Testis (tissue), 3 donors: ENCODE measurements around the gene ENPP6. TPM values are rescaled to one million over a fixed set of nuclear protein-coding genes. Genes with fewer than 3 reads are reported as not detected.

ENCODE experiments used
- DNase-seq: peaks from one replicate; pipeline ENCODE4 v3.0.0-alpha.2; 2019
- H3K27ac ChIP-seq, 2 donors: fragments of 200-600 bp; sonication (generic); one replicate each; pipeline ENCODE4 v1.5.1; 2019
- H3K27me3 ChIP-seq: fragments of 200-600 bp; sonication (generic); one replicate; pipeline ENCODE4 v1.5.1; 2019
- H3K36me3 ChIP-seq: fragments of 200-600 bp; sonication (generic); one replicate; pipeline ENCODE4 v1.5.1; 2017; ENCODE audit warnings: low read depth; ENCODE audit errors: missing control alignments
- H3K4me1 ChIP-seq: fragments of 200-600 bp; sonication (generic); one replicate; pipeline ENCODE4 v1.5.1; 2019
- H3K4me3 ChIP-seq, 2 donors: fragments of 200-600 bp; sonication (generic); one replicate each; pipeline ENCODE4 v1.5.1; 2017 to 2019
- H3K9me3 ChIP-seq: fragments of 200-600 bp; sonication (generic); one replicate; pipeline ENCODE4 v1.5.1; 2017
- POLR2A ChIP-seq: fragments of 450-650 bp; IDR thresholded peaks from one replicate; pipeline ENCODE4 v1.6.1; 2017; ENCODE audit warnings: antibody characterized with exemption, mild to moderate bottlenecking, moderate library complexity
- WGBS, 2 donors: methylation state at CpG; one replicate each; pipeline ENCODE4 v1.1.5; 2018; 5-methylcytosine and 5-hydroxymethylcytosine counted together
- intact Hi-C: fragments of 100-400 bp; cut with DNase I; formaldehyde crosslinking; loops from one replicate; pipeline ENCODE4 v1.15.1; 2023; ENCODE audit warnings: low total_unique reads
- polyA plus RNA-seq: library from polyadenylated mRNA; stranded (reverse); fragments of 350-450 nt; fragmentation: Illumina TruSeq; extraction: RNeasy Lipid Tissue Mini Kit (QIAGEN cat#74804); gene quantifications from one replicate; pipeline ENCODE4 v1.2.3, GENCODE V29; 2014; ENCODE audit warnings: low read depth, low replicate concordance; ENCODE audit not compliant: insufficient read depth
- total RNA-seq, 2 donors: library from RNA; depleted of rRNA; stranded (reverse); fragments of >200 nt; gene quantifications; one replicate each; pipeline ENCODE4 v1.2.3, GENCODE V29; 2016
- TF ChIP-seq, protein P1 (sequence below), 3 experiments: fragments of 450-650 bp in 2 of 3; fragments of 200-600 bp in 1 of 3; sonication (generic) in 1 of 3; IDR thresholded peaks; one replicate each; pipeline ENCODE4 v1.5.1; 2016 to 2019; ENCODE audit warnings: antibody characterized with exemption in 3 of 3, mild to moderate bottlenecking in 2 of 3, moderate library complexity in 1 of 3

Gene ENPP6
- total and polyA plus RNA-seq, 3 donors from 2014 or later, result 2.0 to 4.9 (median 3.5) TPM

DNA sequence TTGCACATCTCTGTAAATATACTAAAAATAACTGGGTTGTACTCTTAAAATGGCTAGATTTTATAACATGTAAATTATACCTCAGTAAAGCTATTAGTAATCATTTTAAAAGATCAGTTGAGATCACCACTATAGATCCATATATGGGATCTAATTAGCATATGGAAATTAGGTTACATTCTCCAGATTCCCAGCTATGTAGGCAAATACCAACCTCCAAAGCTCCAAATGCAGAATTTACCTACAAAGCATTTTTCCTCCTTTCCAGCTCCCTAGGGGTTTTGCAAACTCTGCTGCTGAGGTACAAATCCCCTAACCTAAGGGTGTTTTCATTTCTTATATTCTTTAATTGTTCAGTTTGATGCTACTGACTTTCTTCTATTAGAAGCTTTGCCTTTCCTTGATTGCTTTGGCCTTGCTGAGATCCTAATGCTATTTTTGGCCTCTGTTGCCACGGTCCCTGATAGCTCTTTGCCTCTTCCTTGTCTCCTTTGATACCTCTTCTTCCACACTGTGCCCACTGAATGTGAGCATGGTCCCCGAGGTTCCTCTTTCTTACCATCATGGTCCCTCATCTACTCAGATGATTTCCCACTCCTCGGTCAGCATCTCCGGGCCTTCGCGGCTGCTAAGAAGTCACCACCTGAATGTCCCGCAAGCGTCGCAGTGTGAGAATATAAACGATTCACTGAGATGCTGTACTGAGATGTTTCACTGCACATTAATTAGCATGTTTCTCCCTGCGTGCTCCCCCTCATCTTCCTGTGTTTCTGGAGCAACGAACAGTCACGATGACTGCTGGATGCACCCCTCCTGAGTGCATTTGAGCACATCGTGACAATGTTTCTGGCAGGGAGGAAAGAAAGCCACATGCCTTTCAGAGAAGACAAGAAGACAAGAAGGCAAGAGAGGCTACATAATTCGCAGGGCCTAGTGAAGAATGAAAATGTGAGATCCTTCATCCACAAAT lies 23.8 kb downstream of the ENPP6 start:
- intact Hi-C loops, result no loop called here
- Histone ChIP-seq H3K36me3 (no peaks in the 10 kb centered on the region), H3K27me3 (no peaks in the 10 kb centered on the region), H3K4me1 (no peaks in the 10 kb centered on the region), H3K27ac (no peak overlapping the region), H3K4me3 (no peak overlapping the region), H3K9me3 (no peaks in the 10 kb centered on the region)
- WGBS, 2 donors, result 75 to 85% methylated on average over 15 of the region's 15 CpGs
- TF ChIP-seq POLR2A, result no peak
- TF ChIP-seq, protein P1, sequence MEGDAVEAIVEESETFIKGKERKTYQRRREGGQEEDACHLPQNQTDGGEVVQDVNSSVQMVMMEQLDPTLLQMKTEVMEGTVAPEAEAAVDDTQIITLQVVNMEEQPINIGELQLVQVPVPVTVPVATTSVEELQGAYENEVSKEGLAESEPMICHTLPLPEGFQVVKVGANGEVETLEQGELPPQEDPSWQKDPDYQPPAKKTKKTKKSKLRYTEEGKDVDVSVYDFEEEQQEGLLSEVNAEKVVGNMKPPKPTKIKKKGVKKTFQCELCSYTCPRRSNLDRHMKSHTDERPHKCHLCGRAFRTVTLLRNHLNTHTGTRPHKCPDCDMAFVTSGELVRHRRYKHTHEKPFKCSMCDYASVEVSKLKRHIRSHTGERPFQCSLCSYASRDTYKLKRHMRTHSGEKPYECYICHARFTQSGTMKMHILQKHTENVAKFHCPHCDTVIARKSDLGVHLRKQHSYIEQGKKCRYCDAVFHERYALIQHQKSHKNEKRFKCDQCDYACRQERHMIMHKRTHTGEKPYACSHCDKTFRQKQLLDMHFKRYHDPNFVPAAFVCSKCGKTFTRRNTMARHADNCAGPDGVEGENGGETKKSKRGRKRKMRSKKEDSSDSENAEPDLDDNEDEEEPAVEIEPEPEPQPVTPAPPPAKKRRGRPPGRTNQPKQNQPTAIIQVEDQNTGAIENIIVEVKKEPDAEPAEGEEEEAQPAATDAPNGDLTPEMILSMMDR (IDR thresholded peaks at IDR 0.05), result no peak
- no peak for DNase-seq

DNA sequence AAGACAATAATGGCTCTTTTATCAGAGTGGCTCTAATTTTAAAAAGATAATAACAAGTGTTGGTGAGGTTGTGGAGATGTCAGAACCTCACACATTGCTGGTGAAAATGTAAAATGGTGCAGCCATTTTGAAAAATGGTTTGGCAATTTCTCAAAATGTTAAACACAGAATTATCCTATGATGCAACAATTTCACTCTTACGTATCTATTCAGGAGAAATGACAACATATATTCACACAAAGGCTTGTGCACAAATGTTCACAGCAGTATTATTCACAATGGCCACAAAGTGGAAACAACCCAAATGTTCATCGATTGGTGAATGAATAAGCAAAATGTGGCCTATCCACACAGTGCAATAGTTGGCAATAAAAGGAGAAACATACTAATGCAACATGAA lies 24.7 kb downstream of the ENPP6 start:
- H3K27me3 ChIP-seq, result no peaks in the 10 kb centered on the region
- H3K27ac ChIP-seq, result no peak overlapping the region
- no peak overlapping the region for H3K4me3 ChIP-seq
- no peak for TF ChIP-seq POLR2A
- TF ChIP-seq, protein P1 (IDR thresholded peaks at IDR 0.05), result no peak
- no peaks in the 10 kb centered on the region for H3K36me3 ChIP-seq
- intact Hi-C loops, result no loop called here
- H3K9me3 ChIP-seq, result no peaks in the 10 kb centered on the region
- DNase-seq, result no peak
- WGBS, 2 donors, result 94 to 97% methylated on average over 2 of the region's 2 CpGs
- H3K4me1 ChIP-seq, result no peaks in the 10 kb centered on the region

- no peak for DNase-seq
- no peak overlapping the region for H3K27ac ChIP-seq
- 92 to 95% methylated on average over 6 of the region's 6 CpGs for WGBS, 2 donors
- H3K4me3 ChIP-seq, result no peak overlapping the region
- H3K36me3 ChIP-seq, result no peaks in the 10 kb centered on the region
- H3K4me1 ChIP-seq, result no peaks in the 10 kb centered on the region
- no peaks in the 10 kb centered on the region for H3K27me3 ChIP-seq
- no peak for TF ChIP-seq POLR2A
- TF ChIP-seq, protein P1 (IDR thresholded peaks at IDR 0.05), result no peak
- intact Hi-C loops, result no loop called here
- no peaks in the 10 kb centered on the region for H3K9me3 ChIP-seq
Measured at GRCh38 chr4:184191267-184191666, 26.4 kb downstream of the ENPP6 start.

DNA sequence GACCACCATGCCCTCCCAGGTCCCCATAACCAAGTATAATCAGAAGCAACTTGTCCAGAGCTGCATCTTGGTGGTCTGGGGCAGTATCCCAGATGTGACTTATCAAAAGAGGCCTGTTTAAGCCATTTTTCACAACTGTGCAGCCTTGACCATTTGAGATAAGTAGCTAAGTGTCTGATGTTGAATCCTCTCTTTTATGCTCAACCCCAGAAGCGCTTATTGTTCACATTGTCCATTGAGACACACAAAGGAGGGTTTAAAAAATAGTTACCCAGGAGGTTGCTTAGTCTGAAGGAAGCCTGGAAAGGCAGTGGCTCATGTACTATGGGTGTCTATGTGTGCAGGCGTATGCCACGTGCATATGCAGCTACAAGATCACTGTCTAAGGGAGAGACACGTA lies 27.0 kb downstream of the ENPP6 start:
- intact Hi-C loops, result no loop called here
- TF ChIP-seq, protein P1 (IDR thresholded peaks at IDR 0.05), result no peak
- no peak for TF ChIP-seq POLR2A
- WGBS, 2 donors, result 89 to 94% methylated on average over 4 of the region's 4 CpGs
- no peak overlapping the region for H3K4me3 ChIP-seq
- no peak overlapping the region for H3K27ac ChIP-seq
- no peak for DNase-seq
- no peaks in the 10 kb centered on the region for H3K9me3 ChIP-seq
- H3K4me1 ChIP-seq, result no peaks in the 10 kb centered on the region
- no peaks in the 10 kb centered on the region for H3K36me3 ChIP-seq
- no peaks in the 10 kb centered on the region for H3K27me3 ChIP-seq
